Cardiac fibroblast (primary cell): Measurements from ENCODE around the gene SEPTIN1.

Experiments
- DNase-seq, 2 donors: peaks; one replicate each; pipeline versions ENCODE4 v3.0.0 to v3.0.0-alpha.2; 2010; ENCODE audit warnings: low read depth in 2 of 2
- H3K4me3 ChIP-seq, 2 donors: replicated peaks in 1 of 2; 1 replicate in 1 of 2; 2 replicates in 1 of 2; pipeline ENCODE4 v1.5.1; 2011; ENCODE audit warnings: low read depth in 2 of 2, low read length in 2 of 2, mild to moderate bottlenecking in 2 of 2, moderate library complexity in 1 of 2
- TF ChIP-seq, protein P1 (sequence below): IDR thresholded peaks from one replicate; pipeline ENCODE4 v1.5.1; 2011; ENCODE audit warnings: low read depth, mild to moderate bottlenecking, low read length, inconsistent platforms

SEPTIN1 gene

DNA sequence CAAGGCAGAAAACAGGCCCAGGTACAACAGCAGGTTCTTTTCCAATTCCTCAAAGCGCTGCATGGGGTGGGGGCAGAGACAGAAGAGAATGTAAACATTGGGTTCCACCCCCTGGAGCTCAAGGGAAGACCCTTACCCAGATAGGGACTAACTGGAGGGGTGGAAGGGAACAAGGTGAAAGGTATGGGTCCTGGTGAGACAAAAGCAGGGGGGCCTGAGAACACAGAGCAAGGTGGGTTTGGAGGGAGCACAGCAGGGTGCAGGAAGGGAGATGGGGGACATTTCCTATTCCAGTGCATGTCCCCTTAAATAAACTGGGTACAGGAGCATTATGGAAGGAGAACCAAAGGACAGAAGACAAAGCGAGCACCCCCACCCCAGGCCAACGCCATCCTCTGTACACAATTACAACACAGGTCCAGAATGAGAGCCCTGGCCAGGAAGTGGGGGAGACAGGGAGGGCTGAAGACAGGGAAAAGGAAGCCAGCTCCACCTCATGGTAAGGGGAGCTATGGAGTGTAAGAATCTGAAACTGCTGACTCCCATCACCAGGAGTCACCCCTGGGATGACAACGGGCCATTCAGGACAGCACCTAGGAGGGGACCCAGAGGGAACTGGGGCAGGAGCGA, 25.2 kb downstream of the SEPTIN1 start:
- H3K4me3 ChIP-seq, result no peak overlapping the region
- no peak for DNase-seq
- TF ChIP-seq, protein P1, sequence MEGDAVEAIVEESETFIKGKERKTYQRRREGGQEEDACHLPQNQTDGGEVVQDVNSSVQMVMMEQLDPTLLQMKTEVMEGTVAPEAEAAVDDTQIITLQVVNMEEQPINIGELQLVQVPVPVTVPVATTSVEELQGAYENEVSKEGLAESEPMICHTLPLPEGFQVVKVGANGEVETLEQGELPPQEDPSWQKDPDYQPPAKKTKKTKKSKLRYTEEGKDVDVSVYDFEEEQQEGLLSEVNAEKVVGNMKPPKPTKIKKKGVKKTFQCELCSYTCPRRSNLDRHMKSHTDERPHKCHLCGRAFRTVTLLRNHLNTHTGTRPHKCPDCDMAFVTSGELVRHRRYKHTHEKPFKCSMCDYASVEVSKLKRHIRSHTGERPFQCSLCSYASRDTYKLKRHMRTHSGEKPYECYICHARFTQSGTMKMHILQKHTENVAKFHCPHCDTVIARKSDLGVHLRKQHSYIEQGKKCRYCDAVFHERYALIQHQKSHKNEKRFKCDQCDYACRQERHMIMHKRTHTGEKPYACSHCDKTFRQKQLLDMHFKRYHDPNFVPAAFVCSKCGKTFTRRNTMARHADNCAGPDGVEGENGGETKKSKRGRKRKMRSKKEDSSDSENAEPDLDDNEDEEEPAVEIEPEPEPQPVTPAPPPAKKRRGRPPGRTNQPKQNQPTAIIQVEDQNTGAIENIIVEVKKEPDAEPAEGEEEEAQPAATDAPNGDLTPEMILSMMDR, result no peak

DNA sequence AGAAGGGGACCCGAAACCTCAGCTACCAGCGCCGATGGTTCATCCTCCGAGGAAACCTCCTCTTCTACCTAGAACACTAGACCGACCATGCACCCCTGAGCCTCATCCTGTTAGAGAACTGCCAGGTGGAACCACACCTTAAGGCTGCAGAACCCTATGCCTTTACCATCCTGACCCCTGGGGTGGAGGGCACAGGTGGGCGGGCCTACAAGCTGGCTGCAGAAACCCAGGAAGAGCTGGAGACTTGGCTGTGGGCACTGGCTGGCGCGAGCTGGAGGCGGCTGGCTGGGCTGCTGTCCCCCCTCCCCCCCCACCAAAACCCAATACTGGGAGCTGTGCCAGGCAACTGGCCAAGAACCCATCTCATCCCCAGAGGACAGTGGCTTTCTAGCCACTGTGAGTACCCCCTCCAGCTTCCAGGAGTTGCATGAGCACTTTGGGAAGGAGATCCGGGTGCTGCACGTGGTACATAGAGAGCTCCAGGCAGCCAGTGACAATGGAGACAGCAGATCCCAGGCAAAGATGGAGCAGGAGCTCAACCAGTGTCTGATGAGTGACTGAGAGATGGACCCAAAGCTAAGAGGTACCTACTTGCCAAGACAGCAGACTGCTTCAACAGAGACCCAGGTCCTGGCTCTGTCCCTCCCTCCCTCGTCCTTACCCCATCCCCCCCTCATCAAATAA, 25.8 kb downstream of the SEPTIN1 start:
- no peak for DNase-seq
- H3K4me3 ChIP-seq, result no peak overlapping the region
- TF ChIP-seq, protein P1, result no peak

DNA sequence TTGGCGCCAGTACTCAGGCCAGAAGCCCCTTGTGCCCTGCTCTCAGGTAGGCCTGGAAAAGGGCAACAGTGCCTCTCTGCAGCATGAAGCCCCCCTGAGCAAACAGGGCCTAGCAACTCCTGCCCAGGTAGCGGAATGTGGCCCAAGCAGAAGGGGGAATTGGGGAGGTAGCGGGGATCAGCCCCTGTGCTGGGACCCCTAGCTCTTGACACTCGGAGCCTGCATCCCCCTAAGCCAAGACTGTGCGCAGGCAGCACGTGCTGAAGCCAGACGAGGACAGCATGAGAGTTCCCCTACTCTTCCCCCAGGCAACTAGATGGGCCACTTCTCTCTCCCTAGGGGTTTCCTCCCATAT, 26.4 kb downstream of the SEPTIN1 start:
- peak overlapping the region; percentile 95 to 96 for H3K4me3 ChIP-seq
- TF ChIP-seq, protein P1, result no peak
- no peak for DNase-seq

DNA sequence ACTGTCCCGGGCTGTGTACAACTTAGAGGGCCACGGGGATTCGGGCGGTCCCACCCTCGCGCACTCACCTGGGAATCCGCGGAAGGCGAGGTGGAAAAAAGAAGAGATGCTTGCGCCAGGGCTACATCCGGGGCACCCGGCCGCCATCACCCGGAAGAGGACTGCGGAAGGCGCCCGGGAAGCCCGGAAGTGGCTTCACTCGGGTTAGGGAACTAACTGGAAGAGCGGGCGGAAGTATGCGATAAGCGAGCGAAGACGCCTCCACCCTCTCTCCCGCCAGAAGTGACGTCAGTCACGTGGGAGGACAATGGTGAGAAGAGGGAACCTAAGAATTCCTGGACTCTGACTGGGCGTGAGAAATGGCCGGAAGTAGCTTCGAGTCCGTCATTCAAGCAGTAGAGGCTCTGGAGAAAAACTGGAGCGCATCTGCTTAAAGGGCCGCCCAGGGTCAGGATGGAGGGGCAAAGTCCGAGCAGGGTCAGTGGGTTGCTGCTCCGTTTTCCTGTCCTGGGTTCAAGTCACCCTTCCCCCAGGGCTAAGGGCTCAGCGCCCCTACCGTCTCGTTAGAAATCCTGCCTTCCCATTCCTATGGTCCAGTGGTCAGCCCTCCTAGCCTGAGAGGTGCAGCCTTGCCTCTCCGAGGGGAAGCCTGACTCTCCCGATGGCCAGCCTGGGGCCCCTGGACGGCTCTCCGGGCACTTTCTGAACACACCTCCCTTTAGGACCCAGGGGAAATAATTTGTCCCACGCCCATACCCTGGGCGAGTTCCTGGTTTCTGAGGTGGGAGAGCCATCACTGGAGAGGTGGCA, 27.0 kb downstream of the SEPTIN1 start, which contains the start of gene CD2BP2:
TSS of gene CD2BP2 (minus strand) at position 165 of the 810 bp plus-strand sequence. CDS start 627 bp downstream, outside the sequence.
- peak; percentile 100 for DNase-seq
- H3K4me3 ChIP-seq, result peak within 1 kb of the TSS; percentile 95 to 96
- TF ChIP-seq, protein P1, result no peak

DNA sequence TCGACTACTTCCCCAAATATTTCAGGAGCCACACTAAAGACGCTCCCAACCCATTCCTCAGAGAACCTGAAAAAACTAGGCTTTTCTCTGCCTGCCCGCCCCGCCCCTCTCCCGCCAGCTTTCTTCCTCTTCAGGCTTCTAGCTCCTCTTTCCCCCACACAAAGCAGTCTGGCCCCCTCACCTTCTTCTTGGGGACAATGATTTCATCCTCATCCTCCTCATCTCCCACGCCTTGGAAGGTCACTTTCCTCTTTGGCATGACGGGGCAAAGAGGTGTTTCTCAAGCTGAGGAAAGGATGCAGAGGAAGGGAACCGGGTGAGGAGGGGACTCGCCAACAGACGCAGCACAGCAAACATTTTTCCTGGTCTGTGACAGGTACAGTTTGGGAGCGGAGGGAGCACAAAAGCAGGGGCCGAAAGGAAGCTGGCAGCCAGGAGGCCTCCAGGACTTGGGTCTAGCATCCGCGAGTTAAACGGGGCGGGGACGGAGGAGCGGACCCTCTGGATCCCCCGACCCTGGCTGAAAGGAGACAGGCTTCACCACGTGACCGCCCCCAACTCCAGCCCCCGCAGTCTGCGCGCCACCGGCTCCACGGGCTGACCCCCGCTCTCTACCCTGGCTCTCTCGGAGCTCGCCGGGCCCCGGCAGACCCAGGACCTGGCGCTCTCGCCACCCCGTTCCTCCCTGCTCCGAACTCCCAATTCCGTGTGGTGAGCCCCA, 27.8 kb downstream of the SEPTIN1 start:
- peak overlapping the region; percentile 95 to 96 for H3K4me3 ChIP-seq
- TF ChIP-seq, protein P1, result no peak
- DNase-seq, result no peak

DNA sequence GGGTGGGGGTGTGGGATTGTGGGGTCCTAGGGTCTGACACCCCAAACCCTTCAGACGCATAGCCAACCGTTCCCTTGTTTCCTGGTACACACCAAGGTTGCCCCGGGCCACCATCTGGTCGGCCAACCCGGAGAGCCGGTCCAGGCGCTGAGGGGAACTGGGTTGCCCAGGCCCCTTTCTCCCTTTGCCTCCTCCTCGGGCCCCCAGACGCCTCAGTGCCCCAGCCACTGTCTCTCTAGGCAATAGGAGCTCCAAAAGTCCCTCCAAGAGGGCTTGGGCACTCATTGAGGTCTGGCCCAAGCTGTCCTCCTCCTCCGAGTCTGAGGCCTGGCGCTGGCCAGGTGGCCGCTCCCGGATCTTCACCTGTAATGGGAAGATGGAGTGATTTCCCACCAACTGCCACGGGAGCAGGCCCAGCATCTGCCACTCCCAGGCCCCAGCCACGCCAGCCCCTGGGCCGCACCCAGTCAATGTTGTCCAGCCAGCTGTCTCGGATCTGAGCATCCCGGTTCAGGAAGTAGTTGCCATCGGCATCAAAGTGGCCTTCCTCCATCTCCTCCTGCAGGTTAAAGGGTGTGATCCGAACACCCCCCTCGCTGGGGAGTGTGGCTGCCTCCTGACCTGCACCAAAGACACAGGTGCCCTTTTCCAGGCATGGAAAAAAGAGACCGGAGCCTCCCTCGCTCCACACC, 28.8 kb downstream of the SEPTIN1 start:
- H3K4me3 ChIP-seq, result peak overlapping the region in 1 of 2 donors; percentile 95
- TF ChIP-seq, protein P1, result no peak
- DNase-seq, result no peak
